SJSA1 (cell line): ENCODE data around the gene ENG. TPM values are rescaled to one million over a fixed set of nuclear protein-coding genes. Genes with fewer than 3 reads are reported as not detected.
"Not testable (repeated sequence)": the region's sequence is repeated elsewhere in the genome, so short reads cannot be mapped to it uniquely, and the experiment has no call there.

Experiments used
- DNase-seq, 2 experiments: peaks; one replicate each; pipeline ENCODE4 v3.0.0-alpha.2; 2015 to 2020; ENCODE audit warnings: low spot score in 2 of 2, low read depth in 1 of 2
- H3K27ac ChIP-seq: fragments of 250-450 bp; sonication (Bioruptor Pico); 2 replicates; pipeline ENCODE4 v1.5.1; 2020; ENCODE audit warnings: mild to moderate bottlenecking, moderate library complexity
- H3K27me3 ChIP-seq: fragments of 250-450 bp; sonication (Bioruptor Pico); replicated peaks from 2 replicates; pipeline ENCODE4 v1.5.1; 2020; ENCODE audit warnings: mild to moderate bottlenecking, moderate library complexity
- H3K36me3 ChIP-seq: fragments of 250-450 bp; sonication (Bioruptor Pico); 2 replicates; pipeline ENCODE4 v1.5.1; 2020; ENCODE audit warnings: mild to moderate bottlenecking
- H3K4me1 ChIP-seq: fragments of 250-450 bp; sonication (Bioruptor Pico); replicated peaks from 2 replicates; pipeline ENCODE4 v1.6.1; 2021; ENCODE audit warnings: mild to moderate bottlenecking
- H3K4me3 ChIP-seq: fragments of 250-450 bp; sonication (Bioruptor Pico); 2 replicates; pipeline ENCODE4 v1.5.1; 2020; ENCODE audit warnings: mild to moderate bottlenecking
- H3K9me3 ChIP-seq: fragments of 250-450 bp; sonication (Bioruptor Pico); replicated peaks from 2 replicates; pipeline ENCODE4 v1.5.1; 2020; ENCODE audit warnings: mild to moderate bottlenecking
- total RNA-seq: library from RNA; depleted of rRNA; stranded (reverse); fragments of >200 nt; shearing (Covaris generic); gene quantifications from 2 replicates; pipeline ENCODE4 v1.2.3, GENCODE V29; 2014

Gene ENG
- total RNA-seq, 1 experiment from 2014 or later, result 8.7 TPM

GRCh38 chr9:127874301-127875221 lies 20.1 kb upstream of the ENG start:
- peaks cover 12% of the 10 kb centered on the region; the same call in 1 of the 2 replicates for H3K36me3 ChIP-seq
- H3K27ac ChIP-seq, result no peak overlapping the region
- DNase-seq, result no peak
- H3K4me3 ChIP-seq, result no peak overlapping the region
- H3K9me3 ChIP-seq, result no peaks in the 10 kb centered on the region
- H3K4me1 ChIP-seq, result peaks cover 15% of the 10 kb centered on the region
- no peaks in the 10 kb centered on the region for H3K27me3 ChIP-seq

GRCh38 chr9:127873886-127874285 lies 19.4 kb upstream of the ENG start:
- no peaks in the 10 kb centered on the region for H3K27me3 ChIP-seq
- H3K27ac ChIP-seq, result no peak overlapping the region
- H3K9me3 ChIP-seq, result no peaks in the 10 kb centered on the region
- DNase-seq, result no peak
- peaks cover 15% of the 10 kb centered on the region for H3K4me1 ChIP-seq
- no peak overlapping the region for H3K4me3 ChIP-seq
- peaks cover 18% of the 10 kb centered on the region; the same call in 1 of the 2 replicates for H3K36me3 ChIP-seq

- DNase-seq, result no peak
- Histone ChIP-seq H3K27ac (no peak overlapping the region), H3K4me1 (peaks cover 14% of the 10 kb centered on the region), H3K27me3 (no peaks in the 10 kb centered on the region), H3K4me3 (no peak overlapping the region), H3K9me3 (no peaks in the 10 kb centered on the region), H3K36me3 (peaks cover 18% of the 10 kb centered on the region; the same call in 1 of the 2 replicates)
Measured at GRCh38 chr9:127873223-127873691, 18.8 kb upstream of the ENG start.

- no peak for DNase-seq
- Histone ChIP-seq H3K4me1 (peaks cover 7% of the 10 kb centered on the region), H3K27me3 (no peaks in the 10 kb centered on the region), H3K27ac (no peak overlapping the region), H3K9me3 (no peaks in the 10 kb centered on the region), H3K36me3 (peaks cover 18% of the 10 kb centered on the region; the same call in 1 of the 2 replicates), H3K4me3 (no peak overlapping the region)
Measured at GRCh38 chr9:127872369-127873222, 18.1 kb upstream of the ENG start.

GRCh38 chr9:127871531-127871930 lies 17.1 kb upstream of the ENG start:
- Histone ChIP-seq H3K36me3 (peaks cover 18% of the 10 kb centered on the region; the same call in 1 of the 2 replicates), H3K4me3 (no peak overlapping the region), H3K27me3 (no peaks in the 10 kb centered on the region), H3K9me3 (no peaks in the 10 kb centered on the region), H3K4me1 (no peaks in the 10 kb centered on the region; the same call in 1 of the 2 replicates), H3K27ac (no peak overlapping the region)
- no peak for DNase-seq

- H3K4me3 ChIP-seq, result no peak overlapping the region
Measured at GRCh38 chr9:127870887-127871286, 16.4 kb upstream of the ENG start.

GRCh38 chr9:127870153-127870491 lies 15.7 kb upstream of the ENG start:
- not testable (repeated sequence) for H3K9me3 ChIP-seq, DNase-seq, H3K4me1 ChIP-seq, H3K4me3 ChIP-seq, H3K27ac ChIP-seq, H3K27me3 ChIP-seq
- peaks cover 18% of the 10 kb centered on the region; the same call in 1 of the 2 replicates for H3K36me3 ChIP-seq

More at GRCh38 chr9:127870887-127871286, 16.4 kb upstream of the ENG start:
- Histone ChIP-seq H3K4me1 (no peaks in the 10 kb centered on the region; the same call in 1 of the 2 replicates), H3K9me3 (no peaks in the 10 kb centered on the region), H3K27me3 (no peaks in the 10 kb centered on the region), H3K36me3 (peaks cover 18% of the 10 kb centered on the region; the same call in 1 of the 2 replicates), H3K27ac (no peak overlapping the region)
- DNase-seq, result no peak

- DNase-seq, result peak; percentile 72 to 91
- H3K27me3 ChIP-seq, result no peaks in the 10 kb centered on the region
- no peak overlapping the region for H3K27ac ChIP-seq
- no peak overlapping the region for H3K4me3 ChIP-seq
- peaks cover 18% of the 10 kb centered on the region; the same call in 1 of the 2 replicates for H3K36me3 ChIP-seq
- H3K4me1 ChIP-seq, result no peaks in the 10 kb centered on the region; the same call in 1 of the 2 replicates
- no peaks in the 10 kb centered on the region for H3K9me3 ChIP-seq
Measured at GRCh38 chr9:127869310-127870152, 15.1 kb upstream of the ENG start.

GRCh38 chr9:127868278-127868902 lies 13.9 kb upstream of the ENG start:
- Histone ChIP-seq H3K27me3 (no peaks in the 10 kb centered on the region), H3K4me3 (no peak overlapping the region), H3K27ac (no peak overlapping the region), H3K9me3 (no peaks in the 10 kb centered on the region), H3K4me1 (no peaks in the 10 kb centered on the region; the same call in 1 of the 2 replicates), H3K36me3 (peaks cover 18% of the 10 kb centered on the region; the same call in 1 of the 2 replicates)
- no peak for DNase-seq

GRCh38 chr9:127867356-127868277 lies 13.2 kb upstream of the ENG start:
- peaks cover 18% of the 10 kb centered on the region; the same call in 1 of the 2 replicates for H3K36me3 ChIP-seq
- H3K4me3 ChIP-seq, result no peak overlapping the region
- H3K9me3 ChIP-seq, result no peaks in the 10 kb centered on the region
- no peak overlapping the region for H3K27ac ChIP-seq
- H3K27me3 ChIP-seq, result no peaks in the 10 kb centered on the region
- no peaks in the 10 kb centered on the region; the same call in 1 of the 2 replicates for H3K4me1 ChIP-seq
- DNase-seq, result no peak

- no peak for DNase-seq
- Histone ChIP-seq H3K36me3 (peaks cover 14% of the 10 kb centered on the region; the same call in 1 of the 2 replicates), H3K4me1 (peaks cover 5% of the 10 kb centered on the region), H3K9me3 (no peaks in the 10 kb centered on the region), H3K27ac (no peak overlapping the region), H3K27me3 (no peaks in the 10 kb centered on the region), H3K4me3 (no peak overlapping the region)
Measured at GRCh38 chr9:127866535-127866934, 12.1 kb upstream of the ENG start.
